GM12878 (cell line): ENCODE data around the gene TLK2. TPM values are rescaled to one million over a fixed set of nuclear protein-coding genes. Genes with fewer than 3 reads are reported as not detected.
"Not testable (repeated sequence)": the region's sequence is repeated elsewhere in the genome, so short reads cannot be mapped to it uniquely, and the experiment has no call there.

Experiments
- ATAC-seq: fragments of 200-7000 bp; cut with Tn5 transposase; 3 replicates; pipeline ENCODE4 v1.9.1; 2020; ENCODE audit warnings: mild to moderate bottlenecking, moderate library complexity
- BruUV-seq: library from RNA; stranded (reverse); fragments of 400-500 nt; replicated peaks from 2 replicates; lab custom pipeline; 2021; lab: Mats Ljungman, UMichigan
- CTCF ChIA-PET: fragments of 300-600 bp; sonication (Branson Sonifier 250); formaldehyde crosslinking; extraction: SDS; loops from one replicate; lab custom pipeline; 2021; ENCODE audit warnings: inconsistent platforms; lab: Yijun Ruan, JAX
- POLR2A ChIA-PET: fragments of 350-600 bp; formaldehyde crosslinking; extraction: SDS; loops from one replicate; lab custom pipeline; 2021; ENCODE audit warnings: inconsistent platforms; lab: Charles Lee
- RAD21 ChIA-PET: fragments of 300-600 bp; sonication (Branson Sonifier 250); formaldehyde crosslinking; loops from one replicate; lab custom pipeline; 2023; ENCODE audit warnings: antibody characterized with exemption; ENCODE audit not compliant: unreplicated experiment; lab: Charles Lee
- SMC1A ChIA-PET: fragments of 300-600 bp; sonication (Branson Sonifier 250); formaldehyde crosslinking; loops from one replicate; lab custom pipeline; 2023; ENCODE audit not compliant: unreplicated experiment, uncharacterized antibody; lab: Charles Lee
- DNase-seq: peaks from one replicate; pipeline ENCODE4 v3.0.0-alpha.2; 2011; ENCODE audit warnings: low read depth, low spot score
- FAIRE-seq: peaks from 3 replicates; lab custom pipeline; 2011; peaks lifted over from hg19 to GRCh38; lab: Jason Lieb, UNC
- H2AFZ ChIP-seq: 2 replicates; pipeline ENCODE4 v1.6.0; 2011; ENCODE audit warnings: low read depth, low read length, control low read depth; ENCODE audit not compliant: control insufficient read depth
- H3K27ac ChIP-seq: 2 replicates; pipeline ENCODE4 v1.5.1; 2011; ENCODE audit warnings: control low read depth; ENCODE audit not compliant: control insufficient read depth, insufficient read depth
- H3K27me3 ChIP-seq, 2 experiments: replicated peaks in 1 of 2; 2 replicates each; pipeline versions ENCODE4 v1.6.0 to v1.6.1; 2011; ENCODE audit warnings: low read length in 1 of 2; ENCODE audit not compliant: control insufficient read depth in 2 of 2, insufficient read depth in 2 of 2
- H3K36me3 ChIP-seq, 2 experiments: 2 replicates each; pipeline ENCODE4 v1.5.1; 2011; ENCODE audit warnings: low read length in 1 of 2; ENCODE audit not compliant: control insufficient read depth in 2 of 2, insufficient read depth in 2 of 2
- H3K4me1 ChIP-seq: 2 replicates; pipeline ENCODE4 v1.6.1; 2011; ENCODE audit warnings: mild to moderate bottlenecking, low read length, moderate library complexity, mixed read lengths; ENCODE audit not compliant: control insufficient read depth, insufficient read depth
- H3K4me2 ChIP-seq: 2 replicates; pipeline ENCODE4 v1.6.0; 2011; ENCODE audit warnings: control low read depth; ENCODE audit not compliant: control insufficient read depth, insufficient read depth
- H3K4me3 ChIP-seq: fragments of 200-600 bp; sonication (generic); 2 replicates; pipeline ENCODE4 v1.5.1; 2016
- H3K79me2 ChIP-seq: 2 replicates; pipeline ENCODE4 v1.6.0; 2011; ENCODE audit warnings: low read length; ENCODE audit not compliant: control insufficient read depth, insufficient read depth
- H3K9ac ChIP-seq: 2 replicates; pipeline ENCODE4 v1.8.0; 2011; ENCODE audit warnings: low read length, control low read depth, mixed read lengths; ENCODE audit not compliant: control insufficient read depth, insufficient read depth
- H3K9me3 ChIP-seq: replicated peaks from 3 replicates; pipeline ENCODE4 v1.5.1; 2011; ENCODE audit warnings: mild to moderate bottlenecking, low read length; ENCODE audit not compliant: control insufficient read depth, insufficient read depth
- H4K20me1 ChIP-seq: 2 replicates; pipeline ENCODE4 v1.6.0; 2011; ENCODE audit not compliant: control insufficient read depth, insufficient read depth
- IKZF1 ChIP-seq: fragments of 450-650 bp; conservative IDR thresholded peaks from 2 replicates; pipeline ENCODE4 v1.6.1; 2017; ENCODE audit warnings: antibody characterized with exemption, mild to moderate bottlenecking
- NKRF ChIP-seq: fragments of 450-650 bp; conservative IDR thresholded peaks from 2 replicates; pipeline ENCODE4 v1.6.1; 2017; ENCODE audit warnings: mild to moderate bottlenecking, moderate library complexity
- NR2F1 ChIP-seq: fragments of 450-650 bp; conservative IDR thresholded peaks from 2 replicates; pipeline ENCODE4 v1.6.1; 2017; ENCODE audit warnings: mild to moderate bottlenecking
- YY1 ChIP-seq: IDR thresholded peaks from 2 replicates; pipeline ENCODE4 v1.6.1; 2011; ENCODE audit warnings: low read depth, mild to moderate bottlenecking, low read length
- ZSCAN29 ChIP-seq: fragments of 450-650 bp; IDR thresholded peaks from 2 replicates; pipeline ENCODE4 v1.6.1; 2017; ENCODE audit warnings: mild to moderate bottlenecking, moderate library complexity
- WGBS: methylation state at CpG from one replicate; pipeline ENCODE4 v1.1.6; 2016; ENCODE audit warnings: low lambda C conversion rate; ENCODE audit not compliant: insufficient replicate concordance, insufficient coverage; ENCODE audit errors: missing lambda C conversion rate; 5-methylcytosine and 5-hydroxymethylcytosine counted together
- in situ Hi-C: fragments of 300-500 bp; cut with MboI; formaldehyde crosslinking; loops from 9 replicates; pipeline ENCODE4 v1.14.3; 2018; ENCODE audit warnings: mixed read lengths
- intact Hi-C: fragments of 100-400 bp; cut with micrococcal nuclease; formaldehyde crosslinking; loops from one replicate; pipeline ENCODE4 v1.14.2; 2022; ENCODE audit not compliant: unreplicated experiment
- polyA plus RNA-seq, 11 experiments: library from polyadenylated mRNA; depleted of rRNA in 4 of 11; unstranded in 6 of 11; stranded (reverse) in 5 of 11; fragments of >200 nt; fragmentation: Nextera tagmentation in 4 of 11; fragmentation: Illumina TruSeq in 1 of 11; extraction: Ambion mirVana in 4 of 11; extraction: Trizol in 1 of 11; gene quantifications; 1 replicate in 1 of 11; 2 replicates in 10 of 11; pipeline versions ENCODE4 v1.2.1 to v1.2.3, GENCODE V29; 2011 to 2016; ENCODE audit warnings: inconsistent platforms in 2 of 11, missing spikeins in 2 of 11, low read depth in 1 of 11
- total RNA-seq, 4 experiments: library from RNA; depleted of rRNA in 3 of 4; stranded (reverse); fragments of >200 nt in 3 of 4; fragmentation: Illumina TruSeq in 1 of 4; extraction: Trizol in 1 of 4; gene quantifications; 2 replicates each; pipeline versions ENCODE4 v1.2.1 to v1.2.3, GENCODE V29; 2013 to 2021

TLK2 gene
- total and polyA plus RNA-seq, 10 of the 15 experiments (the other 5 are each of a cell fraction or from before 2014, with no cell fraction given): 12.1 to 51.2 (median 27.5) TPM

- H3K27me3 ChIP-seq, H4K20me1 ChIP-seq, DNase-seq, intact Hi-C loops, RAD21 ChIA-PET, H3K4me1 ChIP-seq, in situ Hi-C loops, CTCF ChIA-PET, BruUV-seq, H2AFZ ChIP-seq, H3K9me3 ChIP-seq, FAIRE-seq, H3K36me3 ChIP-seq, SMC1A ChIA-PET: not testable (repeated sequence)
- Histone ChIP-seq H3K79me2 (peaks cover 48% of the 10 kb centered on the region), H3K4me2 (0 out of 2 replicates have a peak overlapping the region, but pooled peaks have one; percentile 42), H3K27ac (peak overlapping the region; percentile 67), H3K9ac (peak overlapping the region; percentile 83), H3K4me3 (peak overlapping the region; percentile 57)
- ATAC-seq: peak; percentile 43
- POLR2A ChIA-PET: interaction anchor here (0.6 kb wide), 1 partner anchor 20 kb away, joined by 4 read pairs; no protein-coding TSS in a partner anchor
- TF ChIP-seq YY1 (0 out of 2 replicates have a peak, but pooled peaks have one; percentile 1), ZSCAN29 (peak; percentile 97), NKRF (peak; percentile 8; the same call in 1 of the 2 replicates), IKZF1 (0 out of 2 replicates have a peak, but pooled peaks have one; percentile 20), NR2F1 (0 out of 2 replicates have a peak, but pooled peaks have one; percentile 19)
- WGBS: under 1% methylated on average over 22 of the region's 84 CpGs
Measured at GRCh38 chr17:62478880-62479638, 434 bp downstream of the TLK2 start.
